ENCODE measurements around the gene LRMDA. TPM values are rescaled to one million over a fixed set of nuclear protein-coding genes. Genes with fewer than 3 reads are reported as not detected.

LRMDA gene
- total and polyA plus RNA-seq, 10 of the 15 experiments (the other 5 are each of a cell fraction or from before 2014, with no cell fraction given): 0.07 to 0.54 (median 0.29) TPM; not detected in 4

GRCh38 chr10:76560338-76560737, 1128.9 kb downstream of the LRMDA start:
- in situ Hi-C loops (cut with MboI): no loop called here
- intact Hi-C loops (cut with micrococcal nuclease; ENCODE audit: unreplicated experiment): no loop called here
- no peak overlapping the region for H3K4me3 ChIP-seq
- ChIA-PET POLR2A (no interaction called here), SMC1A (ENCODE audit: uncharacterized antibody, unreplicated experiment) (no interaction called here), CTCF (no interaction called here), RAD21 (ENCODE audit: unreplicated experiment) (no interaction called here)
- BruUV-seq (replicated peaks): no TSS peak
- WGBS (ENCODE audit: insufficient coverage, insufficient replicate concordance, low lambda C conversion rate, missing lambda C conversion rate): 33% methylated on average over 5 of the region's 5 CpGs
- no peak overlapping the region for H3K4me2 ChIP-seq (ENCODE audit: control insufficient read depth, insufficient read depth)
- H3K27me3 ChIP-seq (replicated peaks in 1 of 2; ENCODE audit: control insufficient read depth in 2 of 2, insufficient read depth in 2 of 2, low read length in 1 of 2): no peaks in the 10 kb centered on the region
- no peak for DNase-seq (ENCODE audit: low read depth, low spot score)
- H3K9me3 ChIP-seq (replicated peaks; ENCODE audit: control insufficient read depth, insufficient read depth, low read length): no peaks in the 10 kb centered on the region
- no peak overlapping the region for H2AFZ ChIP-seq (ENCODE audit: control insufficient read depth, low read depth, low read length)
- FAIRE-seq: no peak
- H4K20me1 ChIP-seq (ENCODE audit: control insufficient read depth, insufficient read depth): no peaks in the 10 kb centered on the region
- TF ChIP-seq GABPA (IDR thresholded peaks at IDR 0.05; ENCODE audit: low read depth) (no peak), EGR1 (IDR thresholded peaks at IDR 0.05; ENCODE audit: borderline replicate concordance in 1 of 2, low read depth in 2 of 2, low read length in 2 of 2) (no peak), NFXL1 (IDR thresholded peaks at IDR 0.05; ENCODE audit: borderline replicate concordance) (no peak), ZNF24 (IDR thresholded peaks at IDR 0.05) (no peak), NKRF (conservative IDR thresholded peaks at IDR 0.05) (no peak), E2F4 (IDR thresholded peaks at IDR 0.05; ENCODE audit: low read depth, low read length) (no peak), SP1 (IDR thresholded peaks at IDR 0.05; ENCODE audit: low read depth, low read length) (no peak), ZBTB11 (CRISPR knock-in tag; IDR thresholded peaks at IDR 0.05) (no peak), GATAD2B (conservative IDR thresholded peaks at IDR 0.05; ENCODE audit: low read depth) (no peak), ASH2L (IDR thresholded peaks at IDR 0.05; ENCODE audit: borderline replicate concordance, low read depth) (no peak), TCF7 (IDR thresholded peaks at IDR 0.05; ENCODE audit: borderline replicate concordance) (no peak)
- no peak overlapping the region for H3K9ac ChIP-seq (ENCODE audit: control insufficient read depth, insufficient read depth, low read length)
- H3K4me1 ChIP-seq (ENCODE audit: control insufficient read depth, insufficient read depth, low read length): no peaks in the 10 kb centered on the region
- no peak for ATAC-seq
- H3K36me3 ChIP-seq (ENCODE audit: control insufficient read depth in 2 of 2, insufficient read depth in 2 of 2, low read length in 1 of 2): no peaks in the 10 kb centered on the region
- H3K27ac ChIP-seq (ENCODE audit: control insufficient read depth, insufficient read depth): no peak overlapping the region
- no peaks in the 10 kb centered on the region for H3K79me2 ChIP-seq (ENCODE audit: control insufficient read depth, insufficient read depth, low read length)

All from GM12878 (cell line).